H54 (cell line): ENCODE results near the gene RAET1L.
"Not testable (repeated sequence)": the region's sequence is repeated elsewhere in the genome, so short reads cannot be mapped to it uniquely, and the experiment has no call there.

Experiments used
- DNase-seq: peaks from one replicate; pipeline ENCODE4 v3.0.0; 2011; ENCODE audit warnings: low spot score, mixed read lengths; ENCODE audit not compliant: insufficient read length
- FAIRE-seq: peaks from 3 replicates; lab custom pipeline; 2011; peaks lifted over from hg19 to GRCh38; lab: Jason Lieb, UNC
- POLR2A ChIP-seq: IDR thresholded peaks from 2 replicates; pipeline ENCODE4 v1.6.1; 2011; ENCODE audit warnings: low read depth, mild to moderate bottlenecking, low read length

RAET1L gene

GRCh38 chr6:150025201-150025917 is at the start of gene RAET1L:
TSS of gene RAET1L (minus strand) at chr6:150025532. CDS start at chr6:150025471, 61 bp downstream.
- no peak for FAIRE-seq
- DNase-seq: peak; percentile 64

GRCh38 chr6:150075034-150075421 is 49.7 kb upstream of the RAET1L start:
- FAIRE-seq (no peak), DNase-seq (no peak)
- no peak for TF ChIP-seq POLR2A

More at GRCh38 chr6:150025201-150025917, at the start of gene RAET1L:
- TF ChIP-seq POLR2A: no peak

GRCh38 chr6:150074396-150075033 is 49.2 kb upstream of the RAET1L start:
- FAIRE-seq, DNase-seq: not testable (repeated sequence)

- DNase-seq: peak; percentile 77
- no peak for FAIRE-seq
- no peak for TF ChIP-seq POLR2A
Observed at GRCh38 chr6:150072201-150072600, 46.9 kb upstream of the RAET1L start.

- FAIRE-seq (no peak), DNase-seq (no peak)
- no peak for TF ChIP-seq POLR2A
Observed at GRCh38 chr6:150070236-150070818, 45.0 kb upstream of the RAET1L start.

GRCh38 chr6:150069706-150070105 is 44.4 kb upstream of the RAET1L start:
- no peak for TF ChIP-seq POLR2A
- FAIRE-seq (no peak), DNase-seq (no peak)

GRCh38 chr6:150068720-150069648 is 43.7 kb upstream of the RAET1L start, which contains the start of gene ULBP3:
TSS of gene ULBP3 (minus strand) at chr6:150069121. CDS start at chr6:150069066, 55 bp downstream.
- no peak for FAIRE-seq
- TF ChIP-seq POLR2A: peak; percentile 93
- peak; percentile 80 for DNase-seq

- FAIRE-seq (no peak), DNase-seq (peak; percentile 6)
- no peak for TF ChIP-seq POLR2A
Observed at GRCh38 chr6:150068151-150068550, 42.8 kb upstream of the RAET1L start.

GRCh38 chr6:150065083-150065482 is 39.8 kb upstream of the RAET1L start:
- no peak for TF ChIP-seq POLR2A
- FAIRE-seq (no peak), DNase-seq (no peak)

- no peak for TF ChIP-seq POLR2A
- DNase-seq (no peak), FAIRE-seq (no peak)
Observed at GRCh38 chr6:150063640-150064039, 38.3 kb upstream of the RAET1L start.

GRCh38 chr6:150059973-150060372 is 34.6 kb upstream of the RAET1L start:
- not testable (repeated sequence) for DNase-seq, FAIRE-seq

- no peak for DNase-seq
- no peak for TF ChIP-seq POLR2A
- FAIRE-seq: no peak
Observed at GRCh38 chr6:150058986-150059385, 33.7 kb upstream of the RAET1L start.

GRCh38 chr6:150058231-150058792 is 33.0 kb upstream of the RAET1L start:
- no peak for FAIRE-seq

More at GRCh38 chr6:150058231-150058792, 33.0 kb upstream of the RAET1L start:
- TF ChIP-seq POLR2A: no peak
- no peak for DNase-seq
